Fibroblast of peridontal ligament (primary cell): ENCODE data around the gene ETV3.
"Not testable (repeated sequence)": the region's sequence is repeated elsewhere in the genome, so short reads cannot be mapped to it uniquely, and the experiment has no call there.

Source experiments
- DNase-seq: peaks from one replicate; pipeline ENCODE4 v3.0.0-alpha.2; 2010; ENCODE audit errors: extremely low read depth

Gene ETV3

GRCh38 chr1:157112186-157112867 lies 25.9 kb downstream of the ETV3 start:
- DNase-seq, result no peak

- DNase-seq, result no peak
These were observed 26.6 kb downstream of the ETV3 start for GRCh38 chr1:157111396-157112165.

- no peak for DNase-seq
These were observed 27.5 kb downstream of the ETV3 start for GRCh38 chr1:157110686-157111085.

DNA sequence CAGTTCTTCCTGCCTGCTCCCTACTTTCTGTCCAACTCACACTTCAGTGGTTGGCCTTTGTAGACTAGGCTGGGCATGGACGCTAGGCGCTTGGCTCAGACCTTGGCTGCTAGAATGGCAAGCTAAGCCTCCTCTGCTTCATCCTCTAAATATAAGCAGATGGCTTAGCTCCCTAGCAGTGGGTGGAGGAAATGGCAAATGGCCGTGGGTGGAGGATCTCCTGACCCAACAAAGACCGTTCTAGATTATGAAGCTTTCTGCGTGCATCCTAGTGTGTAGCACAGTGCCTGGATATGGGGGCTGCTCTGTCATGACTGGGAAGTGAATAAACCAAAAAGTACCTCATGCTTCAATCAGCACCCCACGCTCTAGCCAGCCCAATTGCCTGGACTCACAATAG lies 28.2 kb downstream of the ETV3 start:
- peak; percentile 6 for DNase-seq

GRCh38 chr1:157108448-157108847 lies 29.7 kb downstream of the ETV3 start:
- DNase-seq, result no peak

- no peak for DNase-seq
These were observed 30.5 kb downstream of the ETV3 start for GRCh38 chr1:157107702-157108101.

GRCh38 chr1:157106813-157107189 lies 31.4 kb downstream of the ETV3 start:
- DNase-seq, result no peak

DNA sequence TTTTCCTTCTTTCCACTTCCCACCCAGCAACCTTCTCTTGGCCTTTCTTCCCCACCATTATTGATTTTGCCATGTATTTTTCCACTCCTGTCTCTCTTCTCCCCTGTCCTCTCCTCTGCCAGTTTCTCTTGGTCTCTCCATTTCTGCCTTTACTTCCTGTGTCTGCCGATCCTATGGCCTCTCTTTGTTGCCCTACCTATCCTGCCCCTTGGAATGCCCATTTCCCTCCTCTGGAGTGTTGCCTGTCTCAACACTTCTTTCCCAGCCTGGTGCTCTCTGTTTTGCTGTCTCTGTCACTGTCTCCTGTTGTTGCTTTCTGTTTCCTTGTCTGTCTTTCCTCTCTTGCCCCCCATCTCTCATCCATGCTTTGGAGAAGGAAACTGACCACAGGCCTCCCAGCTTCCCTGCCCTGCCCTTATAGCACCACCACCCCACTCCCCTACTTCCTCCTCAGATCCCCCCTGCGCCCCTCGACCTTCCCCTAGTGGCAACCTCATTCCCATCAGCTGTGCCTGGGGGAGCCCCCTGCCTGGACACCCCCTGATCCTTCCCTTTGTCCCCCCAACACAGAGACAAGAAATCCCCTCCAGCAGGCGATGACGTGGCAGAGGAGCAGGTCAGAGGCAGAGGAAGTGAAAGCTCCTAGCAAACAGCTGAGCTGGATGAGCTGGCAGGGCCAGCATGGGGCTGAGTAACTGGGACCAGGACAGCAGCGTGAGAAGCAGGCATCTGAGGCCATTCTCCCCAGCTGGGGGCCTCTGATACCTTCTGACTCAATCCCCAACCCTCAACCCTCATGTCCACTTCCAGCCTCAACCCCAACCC lies 32.0 kb downstream of the ETV3 start:
- peak; percentile 70 for DNase-seq

GRCh38 chr1:157105298-157105987 lies 32.8 kb downstream of the ETV3 start:
- DNase-seq, result no peak

DNA sequence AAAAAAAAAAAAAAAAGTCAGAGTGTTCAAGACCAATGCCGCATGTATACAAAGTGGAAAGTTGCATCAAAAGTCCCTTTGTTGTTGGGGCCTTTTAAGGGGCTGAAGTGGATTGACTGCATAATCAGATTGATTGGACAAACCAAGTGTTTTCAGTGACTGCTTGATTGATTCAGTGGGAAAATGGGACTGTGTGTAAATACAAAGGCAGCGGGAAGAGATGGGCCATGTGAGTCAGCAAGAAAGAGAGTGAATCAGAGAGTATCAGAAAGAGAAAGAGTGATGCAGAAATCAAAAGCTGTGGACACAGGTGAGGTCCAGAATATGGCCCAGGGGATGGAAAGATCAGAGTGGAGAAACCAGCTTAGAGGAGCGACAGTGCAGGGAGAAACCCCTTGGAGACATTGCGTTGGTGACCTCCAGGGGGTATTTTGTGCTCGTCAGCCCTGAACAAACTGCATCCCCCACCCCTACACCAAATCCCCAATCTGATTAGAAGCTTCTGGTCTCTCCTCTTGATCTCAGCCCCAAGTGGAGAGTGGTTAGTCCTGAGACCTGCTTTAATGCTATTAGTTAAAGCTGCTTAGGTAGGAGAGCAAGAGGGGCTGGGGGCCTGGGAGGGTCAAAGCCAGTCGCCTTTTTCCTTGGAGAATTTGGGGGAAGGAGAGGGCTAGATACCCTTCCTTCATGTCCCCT lies 33.4 kb downstream of the ETV3 start:
- DNase-seq, result peak; percentile 34

DNA sequence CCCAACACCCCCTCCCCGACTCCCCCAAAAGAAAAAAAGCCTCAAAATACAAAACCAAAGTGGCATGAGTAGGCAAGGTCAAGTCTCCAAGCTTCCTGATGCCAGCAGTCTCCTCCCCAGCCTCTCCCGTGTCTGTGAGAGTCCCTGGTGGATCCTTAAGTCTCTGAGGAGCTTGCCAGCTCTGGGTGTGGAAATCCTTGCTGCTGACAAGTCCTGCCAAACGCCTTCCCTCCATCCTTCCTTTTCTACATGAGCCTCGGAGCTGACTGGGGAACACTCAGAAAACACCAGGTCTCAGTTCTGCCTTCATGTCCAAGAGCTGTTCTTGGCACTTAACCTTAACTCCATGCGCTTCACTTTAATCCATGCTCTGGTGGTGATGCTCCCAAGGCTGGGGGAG lies 34.9 kb downstream of the ETV3 start:
- DNase-seq, result no peak

GRCh38 chr1:157101149-157101548 lies 37.0 kb downstream of the ETV3 start:
- no peak for DNase-seq

DNA sequence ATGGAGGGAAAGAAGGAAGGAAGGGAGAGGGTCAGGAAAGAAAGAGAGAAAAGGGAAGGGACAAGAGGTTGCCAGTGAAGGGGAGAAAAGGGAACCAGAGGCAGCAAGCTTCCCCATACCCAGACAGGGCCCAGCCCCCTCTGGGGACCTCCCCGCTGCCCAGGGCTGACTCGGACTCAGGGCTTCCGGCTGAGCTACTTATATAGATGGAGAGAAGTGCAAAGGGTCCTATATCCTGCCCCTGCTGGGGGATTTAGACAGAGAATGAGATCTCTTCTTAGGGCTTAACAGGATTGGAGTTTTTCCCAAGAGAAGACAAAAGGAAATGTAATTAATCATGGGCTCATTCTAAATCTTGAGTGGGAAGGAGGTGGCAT lies 38.6 kb downstream of the ETV3 start, which contains the start of gene ETV3L:
Gene ETV3L, minus strand, starts transcription at position 176 of the 377 bp plus-strand sequence. CDS start 285 bp downstream, outside the sequence.
- no peak for DNase-seq

DNA sequence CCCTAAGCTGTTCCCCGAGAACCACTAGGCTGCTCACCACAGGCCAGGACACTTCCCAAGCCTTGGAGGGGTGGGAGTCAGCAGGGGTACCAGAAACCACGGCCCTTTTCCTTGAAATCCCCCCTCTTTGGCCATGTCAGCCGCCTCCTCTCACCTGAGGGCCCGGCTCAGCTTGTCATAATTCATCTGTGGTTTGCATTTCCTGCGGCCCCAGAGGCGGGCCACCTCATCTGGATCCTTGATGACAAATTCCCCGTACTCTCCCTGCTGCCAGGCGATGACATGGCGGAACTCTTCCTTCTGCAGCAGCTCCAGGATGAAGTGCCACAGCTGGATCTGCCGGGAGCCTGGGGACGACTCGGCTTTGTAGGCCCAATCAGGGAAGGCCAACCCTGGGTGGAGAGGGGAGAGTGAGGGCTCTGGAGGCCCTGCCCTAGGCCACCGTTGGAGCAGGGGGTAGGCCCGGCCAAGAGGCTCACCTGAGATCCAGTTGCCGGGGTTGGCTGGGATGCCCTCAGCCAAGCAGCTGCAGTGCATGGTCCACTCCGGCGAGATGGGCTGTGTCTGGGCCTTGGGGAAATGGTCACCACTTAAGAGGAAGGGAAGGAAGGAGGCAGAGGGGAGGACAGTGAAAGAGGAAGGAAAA lies 39.1 kb downstream of the ETV3 start:
- DNase-seq, result not testable (repeated sequence)

GRCh38 chr1:157098519-157098918 lies 39.7 kb downstream of the ETV3 start:
- no peak for DNase-seq

- no peak for DNase-seq
These were observed 40.5 kb downstream of the ETV3 start for GRCh38 chr1:157097692-157098091.

GRCh38 chr1:157096881-157097280 lies 41.3 kb downstream of the ETV3 start:
- no peak for DNase-seq

- DNase-seq, result no peak
These were observed 42.6 kb downstream of the ETV3 start for GRCh38 chr1:157095551-157095950.

- no peak for DNase-seq
These were observed 43.1 kb downstream of the ETV3 start for GRCh38 chr1:157095091-157095490.

DNA sequence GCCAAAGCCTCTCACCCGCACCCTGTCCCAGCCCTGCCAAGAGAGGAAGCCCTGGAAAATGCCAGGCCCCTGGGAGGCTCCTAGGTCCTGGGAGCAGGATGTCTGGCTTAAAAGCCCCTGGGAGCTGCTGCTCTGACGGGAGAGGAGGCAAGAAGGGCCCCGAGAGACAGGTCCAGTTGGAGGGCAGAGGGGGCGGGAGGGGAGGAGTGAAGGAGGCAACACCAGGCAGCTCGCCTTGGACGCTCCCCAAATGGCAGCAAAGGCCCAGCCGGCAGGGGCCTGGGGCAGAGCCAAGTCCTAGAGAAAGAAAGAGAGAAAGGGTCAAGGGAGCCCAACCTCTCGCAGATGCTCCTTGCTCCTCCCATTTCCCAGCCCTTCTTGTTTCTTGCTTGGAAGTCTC lies 45.4 kb downstream of the ETV3 start:
- peak; percentile 23 for DNase-seq
